GM12875 (cell line): ENCODE measurements around the gene FASTK.

ENCODE experiments used
- H3K4me3 ChIP-seq: one replicate; pipeline ENCODE4 v1.5.1; 2011; ENCODE audit warnings: low read depth, low read length, control low read depth
- CTCF ChIP-seq: IDR thresholded peaks from 2 replicates; pipeline ENCODE4 v1.5.1; 2011; ENCODE audit warnings: low read depth, mild to moderate bottlenecking, control low read depth, inconsistent platforms, low read length, moderate library complexity, borderline replicate concordance; ENCODE audit not compliant: insufficient read depth

The FASTK gene

GRCh38 chr7:151059367-151060112 lies 21.1 kb downstream of the FASTK start, which contains the start of gene SLC4A2:
Gene SLC4A2, plus strand, starts transcription at chr7:151059589. Its CDS starts 2,399 bp downstream, at chr7:151061988.
- H3K4me3 ChIP-seq, result peak within 1 kb of the TSS; percentile 88
- TF ChIP-seq CTCF, result peak; percentile 68

GRCh38 chr7:151058781-151059366 lies 21.7 kb downstream of the FASTK start:
- TF ChIP-seq CTCF, result no peak
- H3K4me3 ChIP-seq, result peak overlapping the region; percentile 88

DNA sequence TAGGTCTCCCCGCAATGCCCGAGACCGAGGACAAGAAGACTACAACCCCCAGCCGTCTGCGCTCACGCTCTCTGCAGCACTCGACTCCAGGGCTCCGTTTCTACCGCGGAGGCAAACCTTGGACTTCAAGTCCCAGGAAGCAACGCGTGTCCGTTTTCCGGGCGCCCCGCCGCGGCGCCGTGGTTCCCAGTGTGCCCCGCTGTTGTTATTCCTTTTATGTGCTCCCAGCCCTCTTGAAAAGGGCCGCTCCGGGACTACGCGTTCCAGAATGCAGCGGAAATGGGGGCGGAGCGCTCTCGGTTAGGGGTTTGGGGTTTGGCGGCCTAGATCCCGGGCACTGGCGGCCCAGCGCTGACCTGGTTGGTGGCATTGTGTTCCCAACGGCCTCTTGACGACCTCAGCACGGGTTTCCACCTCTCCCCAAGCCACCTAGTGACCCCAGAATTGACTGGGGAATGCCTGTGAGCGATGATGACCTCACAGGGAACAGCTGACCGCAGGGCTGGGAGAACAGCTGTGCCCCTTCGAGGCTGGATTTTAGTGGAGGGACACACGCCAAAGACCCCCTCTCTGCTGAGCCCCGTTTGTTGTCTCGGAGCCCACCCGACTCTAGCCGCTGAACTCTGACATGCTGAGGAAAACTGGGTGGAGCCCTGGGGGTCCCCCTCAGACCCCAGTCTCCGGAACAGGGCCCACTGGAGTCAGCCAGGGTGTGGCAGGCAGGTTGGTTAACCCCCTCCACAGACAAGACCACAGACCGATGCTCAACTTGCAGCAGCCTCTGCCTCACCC lies 22.4 kb downstream of the FASTK start:
- TF ChIP-seq CTCF, result no peak

DNA sequence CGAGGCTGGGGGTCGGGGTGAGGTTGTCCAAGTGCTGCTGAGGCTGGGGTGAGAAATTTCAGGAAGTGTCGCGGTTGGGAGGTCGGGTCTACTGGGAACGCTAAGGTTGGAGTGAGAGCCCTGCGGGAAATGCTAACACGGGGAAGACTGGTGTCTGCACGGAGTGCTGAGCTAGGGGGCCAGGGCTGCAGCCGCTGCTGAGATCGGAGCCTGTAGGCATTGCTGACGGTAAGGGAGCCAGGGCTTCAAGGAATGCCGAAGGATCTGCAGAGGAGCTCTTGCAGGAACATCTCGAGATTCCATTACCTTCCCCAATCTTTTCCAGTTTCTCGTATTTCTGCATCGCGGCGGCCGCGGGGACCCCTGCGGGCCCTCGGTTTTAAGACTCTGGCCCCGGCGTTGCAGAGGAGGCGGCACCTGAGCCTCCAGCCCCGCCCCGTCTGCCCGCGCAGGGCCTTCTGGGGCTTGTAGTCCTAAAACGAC lies 23.1 kb downstream of the FASTK start, which contains the start of gene CDK5:
Gene CDK5, minus strand, starts transcription at position 392 of the 483 bp plus-strand sequence. Its CDS starts 49 bp downstream, at position 343.
- no peak for TF ChIP-seq CTCF
- peak within 1 kb of the TSS; percentile 88 for H3K4me3 ChIP-seq

More for the DNA sequence above, 22.4 kb downstream of the FASTK start:
- H3K4me3 ChIP-seq, result peak overlapping the region; percentile 88

DNA sequence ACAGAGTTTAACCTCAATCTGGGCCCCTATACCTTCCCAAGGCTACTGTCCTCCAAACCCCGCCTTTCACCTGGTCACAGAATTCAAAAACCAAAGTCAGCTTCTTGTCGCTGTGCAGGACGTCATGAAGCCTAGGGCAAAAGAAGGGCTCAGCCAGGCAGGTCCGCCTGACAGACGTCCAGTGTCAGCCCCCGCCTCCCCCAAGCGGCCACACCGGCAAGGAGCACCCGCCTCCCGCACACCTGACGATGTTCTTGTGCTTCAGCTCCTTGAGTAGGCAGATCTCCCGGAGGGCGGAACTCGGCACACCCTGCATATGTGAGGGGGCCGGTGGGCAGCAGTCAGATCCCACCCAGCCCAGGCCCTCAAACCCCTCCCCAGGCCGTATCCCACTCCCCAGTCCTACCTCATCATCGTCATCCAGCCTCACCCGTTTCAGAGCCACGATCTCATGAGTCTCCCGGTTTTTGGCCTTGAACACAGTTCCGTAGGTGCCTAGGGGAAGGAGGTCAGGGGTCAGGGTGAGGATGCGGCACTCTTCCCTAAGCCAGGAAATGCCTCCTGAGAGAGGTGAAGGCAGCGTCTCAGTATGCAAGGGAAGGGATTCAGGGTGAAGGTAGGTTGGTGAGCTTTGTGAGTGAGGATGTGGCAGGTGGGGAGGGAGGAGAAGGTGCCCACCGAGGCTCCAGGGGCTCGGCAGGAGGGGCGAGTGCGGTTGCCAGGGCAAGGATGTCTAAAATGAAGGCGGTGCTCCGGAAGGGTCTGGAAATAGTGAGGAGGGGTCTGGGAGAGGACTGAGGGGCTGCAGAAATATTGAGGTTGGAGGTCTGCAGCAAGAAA lies 23.7 kb downstream of the FASTK start:
- peak overlapping the region; percentile 88 for H3K4me3 ChIP-seq
- no peak for TF ChIP-seq CTCF

GRCh38 chr7:151056283-151056665 lies 24.3 kb downstream of the FASTK start:
- no peak for TF ChIP-seq CTCF
- H3K4me3 ChIP-seq, result no peak overlapping the region
